ENCODE results near the gene ISCA2.
"Not testable (repeated sequence)": the region's sequence is repeated elsewhere in the genome, so short reads cannot be mapped to it uniquely, and the experiment has no call there.

The ISCA2 gene, protein sequence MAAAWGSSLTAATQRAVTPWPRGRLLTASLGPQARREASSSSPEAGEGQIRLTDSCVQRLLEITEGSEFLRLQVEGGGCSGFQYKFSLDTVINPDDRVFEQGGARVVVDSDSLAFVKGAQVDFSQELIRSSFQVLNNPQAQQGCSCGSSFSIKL

DNA sequence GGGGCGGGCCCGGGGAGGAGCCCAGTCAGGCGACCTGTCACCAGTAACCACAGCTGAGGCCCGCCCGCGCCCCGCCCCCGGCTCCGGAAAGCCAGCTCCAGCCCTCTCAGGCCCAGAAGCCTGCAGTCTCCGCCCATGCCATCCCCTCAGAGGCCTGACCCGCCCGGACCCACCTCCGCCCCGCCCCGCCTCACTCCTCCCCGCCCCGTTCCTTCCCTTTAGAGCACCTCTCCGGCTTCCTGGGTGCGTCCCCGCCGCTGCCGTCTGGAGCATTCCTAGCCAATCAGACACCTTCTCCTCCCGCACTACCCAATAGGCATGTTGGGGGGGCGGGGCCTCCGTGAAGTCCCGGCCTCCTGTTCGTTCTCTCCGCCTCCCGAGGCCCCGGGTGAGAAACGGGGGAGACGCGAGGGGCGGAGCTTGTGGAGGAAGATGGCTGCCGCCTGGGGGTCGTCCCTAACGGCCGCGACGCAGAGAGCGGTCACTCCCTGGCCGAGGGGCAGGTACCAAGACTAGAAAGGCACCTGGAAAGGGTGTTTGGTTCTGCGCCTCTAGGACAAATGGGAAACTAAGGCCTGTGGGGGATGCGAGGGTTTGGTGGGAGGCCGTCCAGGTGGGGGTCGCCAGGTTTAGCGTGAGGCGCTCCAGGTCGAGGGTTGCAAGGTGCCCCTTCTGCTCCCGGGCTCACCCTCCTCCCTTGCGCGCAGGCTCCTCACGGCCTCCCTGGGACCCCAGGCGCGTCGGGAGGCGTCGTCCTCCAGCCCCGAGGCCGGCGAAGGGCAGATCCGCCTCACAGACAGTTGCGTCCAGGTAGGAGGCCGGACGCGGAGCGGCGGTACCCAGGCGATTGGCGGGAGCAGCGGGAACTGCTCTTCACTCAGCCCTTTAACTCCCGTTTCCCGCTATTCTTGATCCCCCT lies at the start of gene ISCA2:
Gene ISCA2, plus strand, starts transcription at position 423 of the 919 bp plus-strand sequence. Its CDS starts 10 bp downstream, at position 433.
- peak; percentile 99 for DNase-seq (ENCODE audit: low read depth)

DNA sequence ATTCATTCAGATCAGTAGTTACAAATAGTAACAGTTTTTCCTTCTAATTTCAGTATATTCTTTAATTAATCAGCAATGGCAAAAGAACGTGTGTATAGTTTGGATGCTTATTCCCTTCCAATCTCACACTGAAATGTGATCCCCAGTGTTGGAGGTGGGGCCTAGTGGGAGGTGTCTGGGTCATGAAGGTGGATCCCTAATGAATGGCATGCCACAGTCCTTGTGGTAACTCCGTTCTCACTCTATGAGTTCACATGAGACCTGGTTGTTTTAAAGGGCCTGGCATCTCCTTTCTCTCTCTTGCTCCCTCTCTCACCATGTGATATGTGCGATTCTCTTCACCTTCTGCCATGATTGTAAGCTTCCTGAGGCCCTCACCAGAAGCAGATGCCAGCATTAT lies 48.7 kb upstream of the ISCA2 start:
- no peak for DNase-seq (ENCODE audit: low read depth)

DNA sequence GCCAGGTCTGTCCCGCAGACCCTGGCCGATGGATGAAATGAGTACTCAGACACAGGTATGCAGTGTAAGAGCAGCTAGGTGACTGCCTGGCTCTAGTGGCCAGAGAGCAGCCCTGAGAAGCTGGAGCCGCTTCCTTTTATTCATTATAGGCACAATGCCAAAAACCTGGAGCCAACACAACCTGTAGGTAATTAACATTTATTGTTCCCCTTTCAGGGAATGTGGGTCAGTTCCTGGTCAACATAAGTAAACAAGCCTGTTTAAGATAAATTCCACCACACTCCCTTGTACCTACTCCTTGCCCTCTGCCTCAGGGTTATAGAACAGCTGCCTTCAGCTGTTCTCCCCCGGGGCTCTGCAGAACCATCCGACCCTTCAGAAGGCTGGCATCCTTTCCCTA lies 39.2 kb upstream of the ISCA2 start:
- not testable (repeated sequence) for DNase-seq (ENCODE audit: low read depth)

DNA sequence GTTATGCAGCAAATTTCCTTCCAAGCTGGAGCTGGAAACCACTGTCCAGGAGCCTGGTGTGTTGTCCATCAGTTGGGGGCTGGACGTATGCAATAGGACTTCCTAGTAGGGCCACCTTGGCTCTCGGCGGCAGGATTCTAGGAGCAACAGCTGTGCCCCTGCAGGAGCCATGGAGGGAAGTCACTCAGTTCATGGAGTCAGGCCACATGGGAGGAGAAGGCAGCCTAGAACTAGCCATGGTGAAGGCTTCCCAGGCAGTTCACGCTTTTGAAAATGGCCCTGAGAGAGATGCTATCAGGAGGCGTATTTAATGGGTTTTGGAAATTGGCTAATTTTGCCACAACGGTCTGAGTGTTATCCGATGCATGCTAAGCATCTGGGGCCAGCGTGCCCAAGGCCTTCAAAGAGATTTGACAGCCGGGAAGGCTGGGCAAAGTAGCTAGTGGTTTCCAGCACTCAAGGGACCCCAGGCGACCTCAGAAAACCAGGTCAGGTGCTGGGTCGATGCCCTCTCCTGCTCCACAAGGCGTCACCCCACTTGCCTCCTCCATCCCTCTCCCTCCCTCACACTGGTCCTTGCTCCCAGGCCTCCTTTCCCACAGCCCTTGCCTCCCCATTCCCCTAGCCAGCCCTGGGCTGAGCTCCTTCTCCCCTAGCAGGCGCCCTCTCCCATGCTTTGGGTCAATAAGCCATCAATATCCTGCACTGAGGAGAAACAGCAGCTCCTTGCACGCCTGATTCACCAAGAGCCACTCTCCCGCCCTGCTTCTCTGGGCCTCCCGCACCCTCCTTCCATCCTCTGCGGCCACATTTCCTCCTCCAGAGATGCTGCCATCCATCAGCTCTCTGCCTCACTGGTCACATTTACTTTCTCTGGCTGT lies 36.6 kb upstream of the ISCA2 start:
- no peak for DNase-seq (ENCODE audit: low read depth)

DNA sequence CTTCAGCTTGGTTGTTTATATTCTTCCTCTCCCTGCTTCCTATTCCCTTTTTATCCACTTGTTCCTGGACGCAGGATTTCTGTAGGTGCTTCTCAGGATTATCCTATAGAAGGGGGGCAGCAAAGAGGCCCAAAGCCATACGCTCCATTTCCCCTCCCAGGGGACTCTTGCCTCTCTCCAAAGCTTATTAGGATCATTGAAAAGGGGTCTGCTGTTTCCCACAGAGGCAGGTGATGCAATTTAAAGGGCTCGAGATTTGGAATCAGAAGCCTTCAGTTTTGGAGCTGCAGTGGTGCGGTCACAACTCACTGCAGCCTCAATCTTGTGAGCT lies 36.0 kb upstream of the ISCA2 start:
- DNase-seq (ENCODE audit: low read depth) = no peak

DNA sequence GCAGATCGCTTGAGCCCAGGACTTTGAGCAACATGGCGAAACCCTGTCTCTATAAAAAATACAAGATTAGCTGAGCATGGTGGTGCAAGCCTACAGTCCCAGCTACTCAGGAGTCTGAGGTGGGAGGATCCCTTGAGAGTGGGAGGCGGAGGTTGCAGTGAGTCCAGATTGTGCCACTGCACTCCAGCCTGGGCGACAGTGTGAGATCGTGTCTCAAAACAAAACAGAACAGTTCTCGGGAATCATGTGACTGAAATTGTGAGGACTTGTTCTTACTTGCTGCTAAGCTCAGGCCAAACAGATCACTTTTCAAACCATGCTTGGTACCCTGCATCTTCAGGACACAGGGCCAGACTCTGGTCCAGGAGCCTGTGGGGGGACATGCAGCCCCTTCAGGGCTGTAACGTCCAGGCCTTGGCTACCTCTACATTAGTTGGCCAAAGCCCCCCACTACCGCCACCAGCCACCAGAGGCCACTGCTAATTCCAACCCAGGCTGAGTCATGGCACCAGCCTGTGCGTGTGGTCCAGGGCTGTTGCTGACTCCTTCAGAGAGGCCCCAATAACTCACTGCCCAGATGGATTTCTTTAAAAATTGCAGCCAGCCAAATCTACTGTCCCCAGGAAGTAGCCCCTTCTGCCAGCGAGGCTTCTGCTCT lies 34.1 kb upstream of the ISCA2 start:
- peak; percentile 23 for DNase-seq (ENCODE audit: low read depth)

DNA sequence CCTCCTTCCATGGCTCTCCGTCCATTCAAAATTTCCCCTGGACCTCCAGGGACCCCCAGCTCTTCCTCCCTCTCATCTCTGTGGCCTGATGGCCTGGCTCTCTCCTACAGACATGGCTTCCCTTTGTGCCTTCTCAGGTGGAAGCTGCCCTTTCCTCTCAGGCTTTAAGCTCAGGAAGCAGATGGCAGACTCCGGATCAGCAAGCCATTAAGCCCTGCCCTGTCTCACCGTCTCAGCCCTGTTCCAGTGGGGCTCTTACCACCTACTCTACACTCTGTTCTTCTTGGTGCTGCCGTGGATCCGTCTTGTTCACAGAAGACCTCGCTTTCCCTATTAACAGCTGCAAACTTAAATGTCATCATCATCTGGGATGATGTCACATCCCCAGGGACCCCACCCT lies 33.6 kb upstream of the ISCA2 start:
- DNase-seq (ENCODE audit: low read depth) = no peak

DNA sequence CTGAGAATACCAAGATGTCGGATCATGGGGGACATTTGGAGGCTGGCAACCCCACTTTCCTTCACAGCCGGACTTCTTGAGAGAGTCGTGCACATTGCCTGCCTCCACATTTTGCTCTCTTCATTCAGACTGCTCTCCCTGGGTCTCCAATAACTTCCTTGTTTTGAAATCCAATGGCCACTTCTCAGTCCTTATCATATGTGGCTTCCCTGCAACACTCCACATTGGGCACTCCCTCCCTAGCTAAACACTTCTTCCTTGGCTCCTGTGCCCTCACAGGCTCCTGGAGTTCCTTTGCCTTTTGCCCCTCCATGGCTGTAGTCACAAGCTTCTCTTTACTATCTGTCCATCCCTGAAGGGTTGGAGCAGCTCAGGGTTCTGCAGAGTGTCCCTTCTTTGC lies 30.6 kb upstream of the ISCA2 start:
- no peak for DNase-seq (ENCODE audit: low read depth)

DNA sequence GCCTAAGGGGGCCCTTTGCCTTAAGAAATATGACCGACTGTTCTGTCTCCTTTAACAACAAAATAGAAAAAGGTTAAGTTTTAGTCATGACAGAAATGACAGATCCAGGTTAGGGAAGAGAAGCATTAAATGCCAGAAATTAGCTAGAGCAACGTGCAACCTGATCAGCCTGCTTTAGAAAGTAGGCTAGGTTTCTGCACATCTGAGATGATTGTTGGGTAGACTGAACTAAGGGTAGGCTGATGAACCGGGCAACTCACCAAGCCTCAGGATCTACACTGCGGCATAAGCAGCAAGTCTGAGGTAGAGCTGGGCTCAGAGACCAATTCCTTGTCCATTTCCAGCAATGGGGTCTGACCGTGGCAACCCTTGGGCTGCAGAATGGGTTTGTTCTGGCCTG lies 29.9 kb upstream of the ISCA2 start:
- no peak for DNase-seq (ENCODE audit: low read depth)

DNA sequence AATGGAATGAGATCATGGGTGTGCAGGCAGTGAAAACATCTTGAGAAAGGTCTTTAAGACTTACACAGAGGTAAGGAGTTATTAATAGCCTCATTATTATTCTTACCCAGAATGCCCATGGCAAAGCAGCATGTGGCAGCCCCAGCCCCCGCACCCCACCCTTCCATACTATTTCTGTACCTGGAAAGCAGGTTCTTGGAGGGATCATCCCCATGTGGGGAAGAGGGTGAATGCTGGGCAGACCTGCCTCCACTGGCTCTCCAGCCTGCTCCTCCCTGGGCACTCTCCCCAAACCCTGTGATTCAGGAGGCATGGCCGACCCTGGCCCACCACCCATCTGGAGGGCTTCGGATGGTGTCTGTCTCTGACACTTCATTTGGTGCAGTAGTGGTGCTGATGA lies 28.8 kb upstream of the ISCA2 start:
- no peak for DNase-seq (ENCODE audit: low read depth)

DNA sequence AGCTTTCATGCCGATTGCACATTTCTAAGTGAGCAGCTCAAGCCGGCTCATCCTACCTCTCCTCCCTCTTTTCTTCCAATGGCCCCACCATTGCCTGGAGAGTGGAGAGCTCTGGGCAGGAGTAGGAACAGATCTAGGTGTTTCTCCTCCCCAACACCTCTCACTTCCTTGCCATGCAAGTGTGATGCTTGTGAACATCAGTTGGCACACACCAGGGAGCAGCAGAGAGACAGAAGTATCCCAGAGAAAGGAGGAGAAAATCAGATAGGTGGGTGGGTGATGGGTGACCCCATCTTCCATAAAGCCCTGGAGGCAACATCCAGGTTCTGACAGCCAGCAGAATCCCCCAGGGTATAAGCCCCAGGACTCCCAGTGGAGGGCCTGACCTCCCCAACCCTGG lies 28.2 kb upstream of the ISCA2 start:
- DNase-seq (ENCODE audit: low read depth) = no peak

DNA sequence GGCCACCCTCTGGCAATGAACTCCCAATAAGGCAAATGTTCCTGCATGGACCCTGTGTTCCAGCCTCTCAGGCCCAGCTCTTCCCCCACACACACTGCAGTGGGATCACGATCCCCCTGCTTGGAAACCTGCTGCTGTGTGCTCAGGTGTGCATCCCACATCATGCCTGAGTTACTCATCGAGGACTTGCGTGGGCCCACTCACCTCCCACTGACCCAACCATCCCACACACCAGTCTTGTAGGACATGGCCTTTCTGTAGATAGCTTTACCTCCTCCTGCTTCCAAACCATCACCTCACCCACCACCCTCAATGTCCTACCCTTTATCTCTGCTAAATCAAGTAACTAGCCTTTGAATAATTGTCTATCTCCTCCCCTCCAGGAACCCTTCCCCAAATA lies 25.1 kb upstream of the ISCA2 start:
- DNase-seq (ENCODE audit: low read depth) = no peak

DNA sequence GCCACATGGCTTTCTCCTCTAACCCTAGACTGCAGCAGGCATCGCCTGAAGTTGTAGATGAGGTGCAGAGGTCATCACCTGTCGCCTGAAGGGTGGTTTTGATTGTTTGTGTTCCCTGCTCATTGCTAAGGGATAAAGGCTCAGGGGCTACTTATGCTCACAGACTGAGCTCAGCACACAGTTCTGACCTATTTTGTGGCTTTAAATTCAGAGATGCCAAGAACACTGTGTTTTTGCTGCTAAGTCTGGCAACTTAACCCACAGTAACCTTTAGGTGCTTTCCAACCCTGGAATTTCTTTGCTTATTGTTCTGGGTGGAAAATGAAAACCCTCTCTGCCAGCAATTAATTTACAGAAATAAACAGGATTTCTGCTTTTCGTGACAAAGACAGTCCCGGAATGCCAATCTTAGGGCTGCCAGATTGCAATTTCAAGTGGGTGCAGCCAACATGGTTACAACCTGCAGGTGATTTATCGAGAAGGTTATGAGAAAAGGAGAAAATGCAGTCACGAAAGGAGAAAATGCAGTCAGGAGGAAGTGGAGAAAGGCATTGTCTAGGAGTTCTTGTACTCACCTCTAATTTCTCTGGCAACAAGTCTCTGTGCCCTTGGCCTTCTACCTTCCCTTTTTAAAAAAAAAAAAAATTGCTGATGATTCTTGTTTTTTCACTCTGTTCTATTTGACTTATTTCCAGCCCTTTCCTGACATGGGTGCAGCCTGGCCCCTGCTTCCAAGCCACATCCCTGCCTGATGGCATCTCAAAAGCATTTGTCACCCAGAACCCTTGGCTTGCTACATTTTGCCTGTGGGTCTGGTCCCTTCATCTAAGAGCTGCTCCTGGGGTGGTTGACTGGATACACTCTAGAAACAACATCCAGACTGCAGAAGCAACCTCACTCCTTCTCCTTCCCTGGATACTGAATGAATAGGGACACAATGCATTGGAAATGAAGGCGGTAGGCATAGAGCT lies 23.7 kb upstream of the ISCA2 start:
- no peak for DNase-seq (ENCODE audit: low read depth)

DNA sequence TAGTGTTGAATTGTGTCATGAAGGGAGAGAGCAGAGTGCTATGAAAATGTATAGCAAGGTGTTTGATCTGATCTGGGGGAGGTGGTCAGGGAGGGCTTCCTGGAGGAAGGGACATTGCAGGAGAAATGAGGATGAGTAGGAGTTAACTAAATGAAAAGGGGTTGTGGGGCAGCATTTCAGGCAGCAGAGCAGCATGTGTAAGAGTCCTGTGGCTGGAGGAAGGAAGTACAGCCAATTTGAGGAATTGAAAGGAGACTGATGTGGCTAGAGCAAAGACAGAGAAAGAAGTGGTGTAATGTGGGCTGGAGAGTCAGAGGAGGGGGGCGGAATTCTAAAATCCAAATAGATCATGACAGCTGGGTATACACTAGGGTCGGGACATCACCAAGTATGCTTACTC lies 21.0 kb upstream of the ISCA2 start:
- DNase-seq (ENCODE audit: low read depth) = no peak

DNA sequence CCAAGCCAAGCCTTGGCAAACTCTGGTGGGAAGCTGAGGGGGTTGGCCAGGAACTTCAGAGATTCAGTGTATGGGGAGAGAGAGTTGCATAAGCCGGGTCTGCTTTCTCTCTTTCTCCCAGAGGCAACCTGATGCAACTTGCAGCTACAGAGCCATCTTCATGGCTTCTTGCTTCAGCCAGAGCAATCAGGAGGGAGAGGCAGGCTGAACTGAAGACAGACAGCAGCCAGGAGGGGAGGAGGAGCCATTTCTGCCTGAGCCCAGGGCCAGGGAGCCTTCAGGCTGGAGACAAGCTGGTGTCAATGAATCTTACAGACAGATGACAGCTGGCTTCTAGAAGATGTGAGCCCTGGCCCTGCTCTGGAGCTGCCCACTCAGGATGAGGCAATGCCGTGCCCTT lies 19.2 kb upstream of the ISCA2 start:
- DNase-seq (ENCODE audit: low read depth) = no peak

DNA sequence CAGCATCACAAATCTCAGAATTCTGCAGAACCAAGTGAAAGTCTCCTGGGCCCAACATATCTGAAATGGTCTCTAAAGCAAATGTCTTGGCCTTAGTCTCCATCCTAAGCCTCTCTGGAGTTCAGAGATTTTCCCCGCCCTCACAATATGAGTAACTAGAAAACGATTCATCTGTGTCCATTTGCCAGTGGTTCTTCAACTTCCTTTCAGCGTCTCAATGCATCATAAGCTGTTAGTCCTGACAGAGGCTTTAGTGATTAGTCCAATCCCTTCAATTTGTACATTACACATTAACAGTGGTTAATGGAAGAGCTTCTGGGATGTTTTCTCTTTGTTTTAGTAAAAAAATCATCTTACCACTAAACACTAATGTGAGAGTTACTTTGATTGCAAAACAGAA lies 17.9 kb upstream of the ISCA2 start:
- no peak for DNase-seq (ENCODE audit: low read depth)

DNA sequence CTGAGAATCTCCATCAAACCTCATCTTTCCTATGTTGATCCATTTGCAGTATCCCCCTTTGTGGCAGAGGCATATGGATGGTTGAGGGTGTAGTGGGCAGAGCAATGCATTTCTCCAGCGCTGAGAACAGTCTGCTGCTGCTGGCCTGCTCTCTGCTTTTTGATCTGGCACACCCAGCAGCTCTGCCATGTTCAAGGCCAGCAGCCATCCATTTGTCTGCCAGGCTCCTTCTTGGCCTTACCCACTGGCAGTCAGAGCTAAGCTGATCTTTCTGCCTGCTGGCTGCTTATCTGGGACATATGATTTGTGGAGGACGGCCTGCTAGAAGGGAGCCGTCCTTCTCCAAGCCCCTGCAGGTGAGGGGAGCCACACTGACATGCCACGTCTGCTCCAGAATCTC lies 17.5 kb upstream of the ISCA2 start:
- DNase-seq (ENCODE audit: low read depth) = no peak

DNA sequence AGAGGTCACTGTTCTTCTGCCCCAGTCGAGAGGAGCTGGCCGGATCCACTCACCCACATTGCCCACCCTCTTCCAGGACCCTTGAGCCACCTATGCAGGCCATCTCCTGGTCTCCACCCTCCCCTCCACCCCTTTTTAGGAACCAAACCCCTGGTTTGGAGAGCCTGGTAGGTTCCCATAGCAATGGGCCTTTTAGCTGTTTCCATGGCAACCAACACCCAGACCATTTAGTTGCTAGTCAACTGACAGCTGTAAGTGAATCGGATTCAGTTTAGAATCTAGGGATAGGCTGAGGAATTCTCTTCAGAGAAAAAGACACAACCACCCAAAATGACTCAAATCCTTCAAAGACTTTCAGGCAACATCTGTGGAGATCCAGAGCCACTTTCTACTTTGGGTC lies 17.0 kb upstream of the ISCA2 start:
- DNase-seq (ENCODE audit: low read depth) = no peak

DNA sequence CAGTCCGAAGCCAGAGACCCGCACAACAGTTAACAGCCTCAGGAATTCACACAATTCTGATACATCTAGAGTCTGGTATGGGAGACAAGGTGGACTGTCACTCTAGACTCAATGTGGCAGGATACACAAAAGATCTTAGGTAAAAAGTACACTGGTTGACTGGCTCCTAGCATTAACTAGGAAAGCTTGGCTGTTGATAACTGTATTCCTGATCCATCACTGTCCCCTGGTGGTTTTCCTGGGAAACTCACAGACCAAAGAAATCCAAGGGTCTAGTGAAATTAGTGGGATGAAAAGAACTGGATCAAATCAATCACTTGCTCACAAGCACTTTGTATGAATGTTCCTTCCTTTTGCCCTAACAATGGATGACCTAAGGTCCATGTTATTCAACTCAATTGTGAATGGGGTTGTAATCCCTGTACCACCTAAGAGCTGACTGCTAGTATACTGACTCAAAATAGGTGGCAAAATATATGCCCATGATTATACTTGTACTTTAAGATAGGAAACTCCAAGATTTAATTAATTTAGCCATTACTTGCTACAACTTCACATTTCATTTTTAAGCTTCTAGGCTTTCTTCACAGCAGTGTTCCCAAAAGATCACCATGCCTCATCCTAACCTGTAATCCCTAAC lies 14.4 kb upstream of the ISCA2 start:
- no peak for DNase-seq (ENCODE audit: low read depth)

DNA sequence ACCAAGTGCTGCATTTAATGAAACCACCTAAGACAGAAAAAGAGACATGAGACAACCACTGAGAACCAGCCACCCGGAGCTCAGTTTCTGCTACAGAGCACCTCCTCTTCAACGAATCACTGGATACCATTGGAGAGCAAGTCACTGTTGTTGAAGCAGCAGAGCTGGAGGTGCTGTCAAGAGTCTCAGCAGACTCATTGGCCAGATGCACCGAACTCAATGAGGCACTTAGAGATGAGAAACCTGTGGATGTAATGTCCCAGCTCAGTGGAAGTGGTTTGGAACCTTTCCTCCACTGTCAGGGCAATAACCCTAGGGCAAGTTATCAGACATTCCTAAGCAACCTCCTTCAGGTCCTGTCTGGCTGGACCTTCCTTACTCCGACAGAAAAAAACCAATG lies 13.5 kb upstream of the ISCA2 start:
- no peak for DNase-seq (ENCODE audit: low read depth)

DNA sequence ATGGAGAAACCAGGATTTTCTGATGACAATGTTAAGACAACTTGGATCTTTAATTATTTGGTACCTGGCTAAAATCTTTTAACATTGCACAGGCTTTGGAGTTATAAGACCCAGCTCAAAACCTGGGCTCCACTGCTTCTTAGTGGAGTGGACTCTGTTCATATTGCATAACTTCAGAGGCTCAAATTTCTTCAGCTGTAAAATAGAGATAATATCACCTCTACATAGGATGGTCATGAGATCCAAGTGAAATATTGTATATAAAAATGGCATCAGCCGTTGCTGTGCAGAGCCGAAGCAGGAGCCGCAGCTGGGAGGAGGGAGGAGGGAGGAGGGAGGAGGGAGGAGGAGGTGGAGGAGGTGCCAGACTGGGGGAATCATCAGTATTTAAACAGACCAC lies 11.0 kb upstream of the ISCA2 start:
- DNase-seq (ENCODE audit: low read depth) = no peak
